GM19467 (cell line): ENCODE results near the gene PPP4C.
A peak's percentile ranks its signal among the peaks of the same experiment; 100 is the strongest.

Experiments
- ATAC-seq: cut with Tn5 transposase; IDR thresholded peaks from one replicate; pipeline ENCODE4 v1.9.1; 2021; ENCODE audit warnings: mild to moderate bottlenecking, moderate library complexity; ENCODE audit not compliant: unreplicated experiment

Gene PPP4C

DNA sequence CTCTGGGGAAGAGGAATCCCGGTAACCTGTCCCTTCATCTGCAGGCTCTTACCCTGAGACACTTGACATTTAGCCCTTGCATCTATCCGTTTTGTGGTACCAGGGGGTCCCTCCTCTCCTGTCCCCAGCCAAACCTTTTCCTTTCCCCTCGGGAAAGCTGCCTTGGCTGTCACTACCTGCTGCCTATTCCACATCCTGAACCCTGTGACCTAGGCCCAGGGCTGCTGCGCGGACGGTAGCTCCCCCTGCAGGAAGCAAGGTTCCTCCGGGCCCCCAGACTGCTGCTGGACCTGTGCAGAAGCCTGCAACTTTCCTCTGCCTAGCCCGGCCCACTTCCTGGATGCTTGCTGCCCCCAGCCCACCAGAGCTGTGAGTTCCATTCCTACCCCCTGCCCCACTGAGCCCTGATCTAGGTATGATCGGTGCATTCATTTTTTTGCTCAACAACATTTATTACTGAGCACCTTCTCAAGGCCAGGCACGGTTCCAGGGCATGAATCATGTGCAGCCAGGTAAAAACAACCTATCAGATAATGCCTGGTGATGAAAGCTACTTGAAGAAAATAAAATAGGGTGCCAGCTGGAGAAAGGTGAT lies 20.7 kb upstream of the PPP4C start:
- no peak for ATAC-seq

DNA sequence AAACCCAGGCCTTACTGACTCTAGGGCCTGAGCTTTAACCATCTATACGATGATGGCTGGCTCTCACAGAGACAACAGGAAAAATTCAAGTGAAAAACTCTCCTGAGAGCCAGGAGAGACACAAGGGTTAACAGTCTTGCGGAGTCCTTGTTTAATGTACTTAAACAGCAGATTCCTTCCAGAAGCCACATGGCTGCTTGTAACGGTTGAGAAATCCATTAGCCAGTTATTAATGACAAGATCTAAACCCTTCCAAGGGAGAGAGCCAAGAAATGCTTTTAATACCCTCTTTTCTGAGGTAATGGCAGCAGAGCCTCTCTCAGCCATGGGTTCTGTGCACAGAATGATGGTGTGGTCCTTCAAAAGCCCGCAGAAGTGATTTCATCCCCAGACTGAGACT lies 15.4 kb upstream of the PPP4C start:
- no peak for ATAC-seq

DNA sequence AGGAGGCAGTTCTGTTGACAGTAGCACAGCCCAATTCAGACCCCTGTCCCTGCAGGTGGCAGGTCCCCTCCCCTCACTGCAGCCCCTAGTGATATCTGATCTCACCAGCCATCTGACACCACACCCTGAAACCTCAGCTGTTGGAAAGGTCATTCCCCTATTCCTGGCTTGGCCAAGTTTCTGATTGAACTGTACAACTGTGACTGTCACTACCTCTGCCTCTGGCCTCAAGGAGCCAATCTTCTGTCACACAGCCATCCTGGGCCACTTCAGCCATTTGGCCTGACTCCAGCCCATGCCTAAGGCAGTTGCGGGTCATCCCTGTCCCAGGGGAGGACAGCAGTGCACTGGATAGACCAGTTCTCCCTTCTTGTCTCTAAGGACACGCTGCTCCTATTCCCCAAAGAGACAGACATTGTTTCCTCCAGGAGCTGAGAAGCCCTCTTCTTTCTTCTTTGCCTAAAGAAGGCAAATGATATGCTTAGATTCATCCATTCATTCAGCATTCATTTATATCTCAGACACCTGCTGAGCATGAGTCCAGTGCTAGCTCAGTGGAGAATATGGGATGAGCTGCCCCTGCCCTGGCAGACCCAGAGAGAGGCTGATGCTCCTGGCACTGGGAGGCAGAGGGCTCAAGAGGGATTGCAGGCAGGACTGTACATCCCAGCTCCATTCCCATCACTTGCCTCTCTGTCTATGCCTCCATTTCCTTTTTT lies 14.8 kb upstream of the PPP4C start:
- no peak for ATAC-seq

DNA sequence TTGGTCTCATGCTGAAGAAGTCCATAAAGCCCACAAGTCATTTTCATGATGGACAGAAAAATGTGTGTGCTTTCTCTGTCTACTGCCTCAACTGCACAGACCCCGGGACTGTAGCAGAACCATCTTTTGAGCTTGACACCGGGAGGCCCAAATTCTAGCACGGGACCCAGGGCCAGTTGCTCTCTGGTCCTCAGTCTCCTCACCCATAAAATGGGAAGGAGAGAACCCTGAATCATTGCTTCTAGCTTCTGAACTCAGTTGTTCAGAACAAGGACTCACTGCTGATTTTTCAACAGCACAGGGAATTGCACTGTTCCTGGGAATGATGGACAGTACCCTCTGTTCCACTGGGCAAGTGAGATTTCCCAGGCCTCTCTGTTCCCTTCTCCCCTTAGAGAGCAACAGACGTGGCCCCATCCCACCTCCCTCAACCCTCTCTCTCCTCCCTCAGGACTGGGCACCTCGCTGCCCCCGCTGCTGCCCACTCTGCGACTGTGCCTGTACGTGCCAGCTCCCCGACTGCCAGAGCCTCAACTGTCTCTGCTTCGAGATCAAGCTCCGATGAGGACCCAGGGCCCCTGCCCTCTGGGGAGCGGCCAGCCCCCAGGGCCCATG lies 12.4 kb upstream of the PPP4C start:
- ATAC-seq: no peak

DNA sequence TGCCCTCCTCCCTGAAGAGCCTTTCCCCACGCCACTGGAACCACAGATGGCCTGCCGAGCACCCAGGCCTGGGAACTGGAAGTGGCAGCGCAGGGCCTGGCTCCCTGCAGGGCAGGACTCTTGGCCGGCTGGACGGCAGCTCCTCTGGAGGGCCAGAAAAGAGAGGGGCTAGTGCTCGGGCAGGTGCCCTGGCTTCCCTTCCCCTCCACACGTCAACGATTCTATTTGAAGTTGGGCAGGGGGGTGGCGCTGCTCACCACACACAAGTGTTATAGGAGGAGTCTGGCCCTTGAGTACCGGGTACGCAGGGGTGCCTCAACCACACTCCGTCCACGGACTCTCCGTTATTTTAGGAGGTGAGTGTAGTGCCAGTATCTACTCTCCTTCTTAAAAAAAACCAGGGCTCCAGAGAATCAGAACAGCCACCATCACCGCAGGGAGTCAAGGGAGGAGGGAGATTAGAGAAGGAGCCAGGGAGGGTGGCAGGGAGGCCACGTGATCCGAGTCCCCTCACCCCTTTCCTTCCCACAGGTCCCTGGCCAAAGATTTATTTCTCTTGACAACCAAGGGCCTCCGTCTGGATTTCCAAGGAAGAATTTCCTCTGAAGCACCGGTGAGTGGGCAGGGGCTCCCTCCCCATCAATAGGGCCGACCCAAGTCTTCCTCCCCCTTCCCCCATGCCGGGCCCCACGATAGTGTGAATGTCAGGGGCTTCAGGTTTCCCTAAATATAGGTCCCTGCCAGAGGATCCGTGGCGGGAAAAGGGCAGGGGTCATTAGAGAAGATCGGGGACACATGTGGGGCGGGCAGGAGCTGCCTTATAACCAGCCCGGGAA lies 11.7 kb upstream of the PPP4C start:
- ATAC-seq: no peak

DNA sequence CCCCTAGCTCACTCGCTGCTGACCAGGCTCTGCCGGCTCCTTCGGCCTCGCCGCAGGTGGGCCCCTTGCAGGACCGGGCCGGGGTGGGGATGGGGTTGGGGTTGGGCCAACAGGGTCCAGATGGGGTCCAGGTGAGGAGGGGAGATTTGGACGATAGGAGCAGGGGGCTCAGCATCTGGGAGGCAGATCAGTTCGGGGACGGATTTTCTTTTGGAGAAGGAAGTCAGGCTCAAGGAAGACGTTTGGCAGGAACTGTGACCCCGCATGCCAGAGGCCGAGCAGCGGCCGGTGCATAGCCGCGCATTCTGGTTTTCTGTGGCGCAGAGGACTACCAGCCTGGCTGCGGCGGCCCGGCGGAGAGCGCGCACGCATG lies 11.1 kb upstream of the PPP4C start:
- ATAC-seq: no peak

DNA sequence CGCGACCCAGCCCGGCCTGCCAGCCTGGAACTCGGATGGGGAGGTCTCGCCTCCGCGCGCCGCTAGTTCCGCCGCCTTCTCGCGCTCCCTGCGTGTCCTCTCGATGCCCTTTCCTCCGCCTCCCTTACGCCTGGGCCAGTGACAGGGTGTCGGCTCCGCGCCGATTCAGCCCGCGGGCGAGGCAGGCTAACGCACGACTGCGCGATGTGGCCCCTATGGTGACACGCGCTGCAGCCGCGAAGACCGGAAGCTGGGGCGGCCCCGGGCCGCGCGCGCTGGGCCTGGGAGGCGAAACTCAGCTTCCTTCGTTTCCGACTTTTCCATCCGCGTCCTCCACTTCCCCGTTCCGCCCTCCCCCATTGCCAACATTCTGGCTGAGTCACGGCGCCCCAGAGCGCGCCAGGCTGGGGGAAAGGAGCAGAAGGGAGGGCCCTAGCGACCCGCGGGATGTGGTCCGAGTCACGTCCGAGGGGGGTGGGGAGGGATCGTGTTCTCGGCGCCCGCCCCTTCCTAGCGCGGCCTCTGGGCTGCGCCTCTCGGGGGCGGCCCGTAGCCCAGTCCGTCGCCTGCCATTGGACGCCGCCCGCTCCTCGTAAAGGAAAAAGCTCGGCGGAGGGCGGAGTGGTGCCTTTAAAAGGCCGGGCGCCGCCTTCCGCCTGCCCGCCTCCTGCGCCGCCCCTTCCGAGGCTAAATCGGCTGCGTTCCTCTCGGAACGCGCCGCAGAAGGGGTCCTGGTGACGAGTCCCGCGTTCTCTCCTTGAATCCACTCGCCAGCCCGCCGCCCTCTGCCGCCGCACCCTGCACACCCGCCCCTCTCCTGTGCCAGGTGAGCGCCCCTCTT lies 10.5 kb upstream of the PPP4C start, which contains the start of gene ALDOA:
ALDOA (plus strand) TSS at position 659 of the 841 bp plus-strand sequence. CDS start 1,138 bp downstream, outside the sequence.
- ATAC-seq: peak; percentile 79

DNA sequence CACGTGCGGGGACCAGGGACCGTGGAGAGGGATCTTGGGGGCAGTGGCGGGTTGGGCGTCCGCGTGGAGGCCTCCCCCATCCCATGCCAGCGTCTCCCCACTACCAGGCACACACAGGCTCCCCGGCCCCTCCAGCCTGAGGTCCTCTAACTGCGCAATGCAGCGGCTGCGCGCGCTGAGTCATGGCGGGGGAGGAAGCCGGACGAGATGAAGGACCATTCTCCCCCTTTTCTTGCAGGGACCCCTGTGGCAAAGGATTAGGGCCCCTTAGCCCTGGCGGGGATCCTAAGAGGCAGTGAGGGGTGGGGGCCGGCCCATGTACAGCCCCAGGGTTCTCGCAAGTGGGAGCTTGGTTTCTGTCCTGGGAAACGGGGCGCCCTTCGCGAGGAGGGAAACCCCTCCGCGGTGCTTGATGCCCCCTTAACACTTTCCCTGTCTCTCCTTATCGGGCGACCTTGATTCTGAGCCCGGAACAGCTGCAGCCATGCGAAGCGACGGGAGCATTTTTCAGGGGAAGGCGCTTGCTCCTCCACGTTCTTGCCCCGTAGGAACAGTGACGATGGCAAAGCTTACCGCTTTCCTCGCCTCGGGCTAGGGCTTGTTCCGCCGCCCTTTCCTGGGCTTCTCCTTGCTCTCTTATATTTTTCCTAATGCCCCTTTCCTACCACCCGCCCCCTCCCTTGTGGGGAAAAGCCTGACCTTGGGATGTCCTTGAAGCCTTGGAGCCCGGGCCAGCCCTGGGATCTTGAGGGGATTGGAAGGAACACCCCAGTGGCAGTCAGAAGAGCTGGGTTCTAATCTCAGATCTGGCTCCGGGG lies 9.6 kb upstream of the PPP4C start:
- ATAC-seq: no peak

DNA sequence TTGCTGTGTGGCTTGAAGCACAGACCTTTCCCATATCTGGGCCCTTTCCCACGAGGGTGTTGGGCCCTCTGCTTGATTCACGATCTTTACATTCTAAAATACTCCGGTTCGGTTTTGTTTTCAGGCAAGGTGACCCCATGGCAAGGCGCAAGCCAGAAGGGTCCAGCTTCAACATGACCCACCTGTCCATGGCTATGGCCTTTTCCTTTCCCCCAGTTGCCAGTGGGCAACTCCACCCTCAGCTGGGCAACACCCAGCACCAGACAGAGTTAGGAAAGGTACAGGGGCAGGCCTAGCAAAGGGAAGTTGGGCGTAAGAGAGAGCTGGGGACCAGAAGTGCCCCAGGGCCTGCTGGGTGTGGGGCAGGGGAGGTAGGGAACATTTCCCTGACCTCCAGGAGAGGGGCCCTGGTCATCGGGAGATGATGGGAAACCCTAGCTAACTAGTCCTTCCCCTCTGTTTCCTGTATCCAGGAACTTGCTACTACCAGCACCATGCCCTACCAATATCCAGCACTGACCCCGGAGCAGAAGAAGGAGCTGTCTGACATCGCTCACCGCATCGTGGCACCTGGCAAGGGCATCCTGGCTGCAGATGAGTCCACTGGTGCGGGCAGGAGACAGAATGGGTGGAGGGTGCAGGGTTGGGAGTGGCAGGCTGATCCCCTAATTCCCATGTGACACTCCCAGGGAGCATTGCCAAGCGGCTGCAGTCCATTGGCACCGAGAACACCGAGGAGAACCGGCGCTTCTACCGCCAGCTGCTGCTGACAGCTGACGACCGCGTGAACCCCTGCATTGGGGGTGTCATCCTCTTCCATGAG lies 8.8 kb upstream of the PPP4C start:
- no peak for ATAC-seq

DNA sequence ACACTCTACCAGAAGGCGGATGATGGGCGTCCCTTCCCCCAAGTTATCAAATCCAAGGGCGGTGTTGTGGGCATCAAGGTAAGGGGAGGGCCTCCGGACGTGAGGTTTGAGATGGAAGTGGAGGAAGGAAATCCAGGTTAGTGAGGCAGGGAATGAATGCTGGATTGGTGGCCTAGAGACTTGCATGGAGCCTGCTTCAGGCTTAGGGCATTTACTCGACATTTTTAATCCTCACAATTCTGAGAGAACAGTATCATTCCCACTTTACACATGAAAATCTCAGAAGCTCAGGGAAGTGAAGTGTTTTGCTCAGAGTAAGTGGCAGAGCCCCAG lies 8.2 kb upstream of the PPP4C start:
- no peak for ATAC-seq

DNA sequence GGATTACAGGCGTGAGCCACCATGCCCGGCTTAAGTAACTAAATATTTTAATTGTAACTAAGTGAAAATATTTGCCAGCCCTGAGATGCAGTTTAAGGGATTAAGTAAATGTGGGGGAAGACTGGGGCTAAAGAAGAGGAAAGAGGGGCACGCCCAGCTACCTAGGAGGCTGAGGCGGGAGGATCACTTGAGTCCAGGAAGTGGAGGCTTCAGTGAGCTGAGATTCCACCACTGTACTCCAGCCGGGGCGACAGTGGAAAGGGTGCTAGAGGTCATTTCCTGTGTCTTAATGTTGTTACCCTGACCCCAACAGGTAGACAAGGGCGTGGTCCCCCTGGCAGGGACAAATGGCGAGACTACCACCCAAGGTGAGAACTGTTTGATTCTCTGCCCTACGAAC lies 7.5 kb upstream of the PPP4C start:
- no peak for ATAC-seq

DNA sequence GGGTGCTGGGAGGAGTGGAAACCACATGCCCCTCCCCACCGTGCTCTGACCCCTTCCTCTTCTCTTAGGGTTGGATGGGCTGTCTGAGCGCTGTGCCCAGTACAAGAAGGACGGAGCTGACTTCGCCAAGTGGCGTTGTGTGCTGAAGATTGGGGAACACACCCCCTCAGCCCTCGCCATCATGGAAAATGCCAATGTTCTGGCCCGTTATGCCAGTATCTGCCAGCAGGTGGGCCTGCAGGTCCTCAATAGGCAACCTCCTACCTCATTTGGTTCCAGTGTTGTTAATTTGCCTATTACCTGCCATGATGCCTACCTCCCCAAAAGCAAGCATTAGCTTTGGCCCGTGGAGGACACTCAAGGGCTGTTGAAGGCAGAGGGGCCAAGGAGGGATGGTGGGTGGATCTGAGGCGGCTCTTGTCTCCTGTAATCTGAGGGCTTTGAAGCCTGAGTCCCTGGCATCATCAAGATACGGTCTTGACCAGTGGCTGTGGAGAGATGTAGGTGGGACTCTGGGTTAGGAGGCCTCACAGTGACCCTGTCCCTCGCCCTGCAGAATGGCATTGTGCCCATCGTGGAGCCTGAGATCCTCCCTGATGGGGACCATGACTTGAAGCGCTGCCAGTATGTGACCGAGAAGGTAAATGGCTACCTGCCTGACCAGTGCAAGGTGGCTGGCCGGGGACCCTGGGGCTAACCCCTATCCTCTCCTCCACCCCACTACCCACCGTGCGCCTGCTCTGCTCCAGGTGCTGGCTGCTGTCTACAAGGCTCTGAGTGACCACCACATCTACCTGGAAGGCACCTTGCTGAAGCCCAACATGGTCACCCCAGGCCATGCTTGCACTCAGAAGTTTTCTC lies 6.8 kb upstream of the PPP4C start:
- ATAC-seq: no peak

DNA sequence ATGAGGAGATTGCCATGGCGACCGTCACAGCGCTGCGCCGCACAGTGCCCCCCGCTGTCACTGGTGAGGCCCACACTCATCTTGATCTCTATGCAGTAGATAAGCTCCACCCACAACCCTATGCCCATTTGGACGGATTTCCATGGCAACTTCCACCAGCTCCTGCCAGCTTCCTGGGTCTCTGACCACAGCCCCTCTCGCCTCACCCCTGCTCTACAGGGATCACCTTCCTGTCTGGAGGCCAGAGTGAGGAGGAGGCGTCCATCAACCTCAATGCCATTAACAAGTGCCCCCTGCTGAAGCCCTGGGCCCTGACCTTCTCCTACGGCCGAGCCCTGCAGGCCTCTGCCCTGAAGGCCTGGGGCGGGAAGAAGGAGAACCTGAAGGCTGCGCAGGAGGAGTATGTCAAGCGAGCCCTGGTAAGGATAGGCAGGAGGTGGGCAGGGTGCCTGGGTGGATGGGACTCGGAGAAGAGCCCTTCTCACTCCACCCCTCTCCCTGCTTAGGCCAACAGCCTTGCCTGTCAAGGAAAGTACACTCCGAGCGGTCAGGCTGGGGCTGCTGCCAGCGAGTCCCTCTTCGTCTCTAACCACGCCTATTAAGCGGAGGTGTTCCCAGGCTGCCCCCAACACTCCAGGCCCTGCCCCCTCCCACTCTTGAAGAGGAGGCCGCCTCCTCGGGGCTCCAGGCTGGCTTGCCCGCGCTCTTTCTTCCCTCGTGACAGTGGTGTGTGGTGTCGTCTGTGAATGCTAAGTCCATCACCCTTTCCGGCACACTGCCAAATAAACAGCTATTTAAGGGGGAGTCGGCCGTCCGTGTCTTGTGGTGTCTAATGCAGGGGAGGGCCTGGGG lies 6.0 kb upstream of the PPP4C start:
- ATAC-seq: no peak

DNA sequence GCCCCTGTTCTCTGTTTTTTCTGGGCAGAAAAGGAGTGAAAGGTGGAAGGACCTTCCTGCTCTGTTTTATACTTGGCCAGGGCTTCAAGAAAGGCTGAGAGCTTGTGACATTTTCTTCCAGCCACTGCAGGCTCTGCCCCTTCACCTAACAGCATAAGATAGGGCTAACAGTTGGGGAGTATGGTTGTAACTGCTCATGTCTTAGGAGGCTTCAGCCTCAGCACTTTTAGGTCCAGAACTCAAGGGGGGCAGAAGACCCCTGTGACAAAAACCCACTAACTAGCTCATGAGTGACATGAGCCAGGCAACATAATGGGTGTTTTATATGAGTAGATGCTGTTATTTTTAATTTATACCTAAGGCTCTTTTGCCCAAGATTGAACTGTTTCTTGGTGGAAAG lies 5.3 kb upstream of the PPP4C start:
- ATAC-seq: no peak

DNA sequence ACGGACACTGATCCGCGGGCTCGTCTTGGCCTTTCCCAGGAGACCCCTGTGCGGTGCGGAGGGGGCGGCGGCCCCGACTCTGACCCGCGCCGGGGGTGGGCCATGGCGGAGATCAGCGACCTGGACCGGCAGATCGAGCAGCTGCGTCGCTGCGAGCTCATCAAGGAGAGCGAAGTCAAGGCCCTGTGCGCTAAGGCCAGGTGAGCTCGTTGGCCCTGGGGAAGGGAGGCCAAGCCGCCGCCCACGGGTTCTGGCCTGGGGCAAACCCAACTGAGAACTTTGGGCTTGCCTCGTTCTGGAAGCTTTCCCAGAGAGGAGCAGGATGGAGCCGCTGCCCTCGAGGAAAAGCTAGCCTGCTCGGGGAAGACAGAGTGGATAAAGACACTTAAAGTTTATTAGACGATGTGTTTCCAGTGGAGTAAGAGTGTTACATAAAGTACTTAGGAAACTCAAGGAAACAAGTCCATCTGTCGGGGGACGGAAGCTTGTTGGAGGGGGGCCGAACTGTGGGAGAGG lies 540 bp downstream of the PPP4C start:
- ATAC-seq: peak; percentile 27

DNA sequence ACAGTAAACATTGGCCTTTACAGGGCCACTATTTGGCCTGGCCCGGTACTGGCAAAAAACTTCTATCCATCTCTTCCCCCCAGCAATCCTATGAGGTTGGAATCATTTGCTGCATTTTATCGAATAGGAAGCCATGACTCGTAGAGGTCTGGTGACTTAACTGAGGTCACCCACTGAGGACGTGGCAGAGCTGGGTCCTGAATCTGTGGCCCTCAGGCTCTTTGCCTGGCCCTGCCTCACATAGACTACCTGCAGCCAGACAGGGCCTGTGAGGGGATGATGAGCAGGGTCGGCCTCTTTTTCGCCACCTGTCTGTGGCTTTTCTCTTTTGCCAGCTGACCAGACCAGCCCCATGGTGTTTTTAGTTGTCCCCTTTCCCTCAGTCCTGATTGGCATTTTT lies 1.9 kb downstream of the PPP4C start:
- no peak for ATAC-seq

DNA sequence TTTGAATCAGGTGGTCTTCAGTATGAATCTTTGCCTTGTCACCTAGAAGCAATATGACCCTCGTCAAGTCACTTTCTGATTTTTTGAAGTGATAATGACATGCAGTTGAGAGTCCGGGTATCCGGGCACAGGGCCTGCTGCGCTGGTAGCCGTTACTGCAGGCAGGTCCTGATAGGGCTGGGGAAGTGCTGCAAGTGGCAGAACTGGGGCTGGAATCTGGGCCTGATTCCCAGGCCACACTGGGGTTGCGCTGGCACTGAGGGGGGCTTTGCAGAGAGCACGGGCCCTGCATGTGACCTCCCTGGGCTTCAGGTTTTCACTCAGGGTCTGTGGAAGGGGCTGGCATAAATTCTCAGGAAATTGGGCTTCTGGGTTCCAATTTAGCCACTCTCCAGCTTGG lies 3.0 kb downstream of the PPP4C start:
- no peak for ATAC-seq
